HCT116 (cell line): ENCODE results near the gene PNPLA8. TPM values are rescaled to one million over a fixed set of nuclear protein-coding genes. Genes with fewer than 3 reads are reported as not detected.

Source experiments
- ATAC-seq: fragments of 200-7000 bp; cut with Tn5 transposase; 2 replicates; pipeline ENCODE4 v1.9.1; 2020; ENCODE audit warnings: mild to moderate bottlenecking, moderate library complexity
- BruUV-seq: library from RNA; stranded (reverse); fragments of 400-500 nt; replicated peaks from 2 replicates; lab custom pipeline; 2021; lab: Mats Ljungman, UMichigan
- CTCF ChIA-PET: fragments of 300-600 bp; sonication (Branson Sonifier 250); formaldehyde crosslinking; loops from one replicate; lab custom pipeline; 2021; ENCODE audit warnings: antibody characterized with exemption; lab: Charles Lee
- POLR2A ChIA-PET: fragments of 300-600, 350-600 bp; sonication (Branson Sonifier 250); formaldehyde crosslinking; loops from one replicate; lab custom pipeline; 2021; ENCODE audit warnings: antibody characterized with exemption; lab: Charles Lee
- RAD21 ChIA-PET, 2 experiments: fragments of 300-600 bp; sonication (Branson Sonifier 250); formaldehyde crosslinking; loops; one replicate each; lab custom pipeline; 2023; ENCODE audit warnings: low total read pairs in 2 of 2; ENCODE audit not compliant: uncharacterized antibody in 2 of 2, unreplicated experiment in 2 of 2, low non-redundant PET in 1 of 2; lab: Charles Lee
- DNase-seq: peaks from one replicate; pipeline ENCODE4 v3.0.0-alpha.2; 2010; ENCODE audit warnings: low read depth, low spot score
- H2AFZ ChIP-seq: fragments of 200-600 bp; shearing (Covaris generic), sonication (generic); 2 replicates; pipeline ENCODE4 v1.6.1; 2017; ENCODE audit warnings: low read depth, mixed run types, mixed read lengths, antibody characterized with exemption, low read length; ENCODE audit not compliant: poor library complexity, severe bottlenecking
- H3K27ac ChIP-seq: 2 replicates; pipeline ENCODE4 v1.5.1; 2012; ENCODE audit warnings: low read depth, low read length
- H3K27me3 ChIP-seq: fragments of 200-600 bp; sonication (generic); 2 replicates; pipeline ENCODE4 v1.6.1; 2016; ENCODE audit warnings: mixed run types, low read length, mixed read lengths; ENCODE audit not compliant: insufficient read depth
- H3K36me3 ChIP-seq, 2 experiments: fragments of 200-500 bp in 1 of 2; fragments of 200-600 bp in 1 of 2; sonication (Bioruptor generic) in 1 of 2; sonication (generic) in 1 of 2; 2 replicates each; pipeline versions ENCODE4 v1.5.1 to v1.6.1; 2014 to 2016; ENCODE audit warnings: low read length in 2 of 2, inconsistent platforms in 1 of 2, mixed read lengths in 1 of 2, mixed run types in 1 of 2; ENCODE audit not compliant: insufficient read depth in 2 of 2, control insufficient read depth in 1 of 2
- H3K4me1 ChIP-seq, 2 experiments: fragments of 200-600 bp in 1 of 2; sonication (generic) in 1 of 2; 2 replicates each; pipeline versions ENCODE4 v1.5.1 to v1.6.1; 2012 to 2017; ENCODE audit warnings: low read length in 2 of 2, inconsistent platforms in 1 of 2, mild to moderate bottlenecking in 1 of 2, mixed read lengths in 1 of 2, mixed run types in 1 of 2, moderate library complexity in 1 of 2; ENCODE audit not compliant: insufficient read depth in 2 of 2, control insufficient read depth in 1 of 2
- H3K4me2 ChIP-seq: fragments of 200-600 bp; sonication (generic); 2 replicates; pipeline ENCODE4 v1.6.1; 2017; ENCODE audit warnings: mixed run types, low read length, mixed read lengths
- H3K4me3 ChIP-seq, 2 experiments: fragments of 200-600 bp in 1 of 2; sonication (generic) in 1 of 2; replicated peaks in 1 of 2; 2 replicates each; pipeline ENCODE4 v1.5.1; 2011 to 2016; ENCODE audit warnings: low read length in 2 of 2, control low read depth in 1 of 2, low read depth in 1 of 2, mild to moderate bottlenecking in 1 of 2, mixed read lengths in 1 of 2, mixed run types in 1 of 2
- H3K79me2 ChIP-seq: fragments of 200-600 bp; sonication (generic); 2 replicates; pipeline ENCODE4 v1.6.1; 2017; ENCODE audit warnings: mild to moderate bottlenecking, mixed run types, low read length, moderate library complexity, mixed read lengths; ENCODE audit not compliant: insufficient read depth
- H3K9ac ChIP-seq: fragments of 200-600 bp; sonication (generic); 2 replicates; pipeline ENCODE4 v1.6.1; 2016; ENCODE audit warnings: low read length, mixed read lengths
- H3K9me2 ChIP-seq: fragments of 200-600 bp; sonication (generic), shearing (Covaris generic); 2 replicates; pipeline ENCODE4 v1.6.1; 2017; ENCODE audit warnings: mixed run types, mild to moderate bottlenecking, moderate library complexity; ENCODE audit not compliant: insufficient read depth
- H3K9me3 ChIP-seq, 2 experiments: fragments of 200-500 bp in 1 of 2; fragments of 200-600 bp in 1 of 2; sonication (Bioruptor generic) in 1 of 2; sonication (generic) in 1 of 2; 2 replicates each; pipeline ENCODE4 v1.6.1; 2014 to 2017; ENCODE audit warnings: low read length in 2 of 2, mixed read lengths in 2 of 2, inconsistent platforms in 1 of 2, low read depth in 1 of 2, mild to moderate bottlenecking in 1 of 2, mixed run types in 1 of 2, moderate library complexity in 1 of 2; ENCODE audit not compliant: control insufficient read depth in 1 of 2, insufficient read depth in 1 of 2
- H4K20me1 ChIP-seq: fragments of 200-600 bp; sonication (generic), shearing (Covaris generic); 2 replicates; pipeline ENCODE4 v1.6.1; 2017; ENCODE audit warnings: mixed run types, mild to moderate bottlenecking, moderate library complexity; ENCODE audit not compliant: insufficient read depth
- CBX3 ChIP-seq: IDR thresholded peaks from 2 replicates; pipeline ENCODE4 v1.6.1; 2012; ENCODE audit warnings: low read depth
- EZH2 ChIP-seq: fragments of 200-600 bp; sonication (generic); IDR thresholded peaks from 2 replicates; pipeline ENCODE4 v1.6.1; 2017; ENCODE audit warnings: antibody characterized with exemption, mixed run types
- EZH2phosphoT487 ChIP-seq: fragments of 200-600 bp; IDR thresholded peaks from 2 replicates; pipeline ENCODE4 v1.6.1; 2018; ENCODE audit warnings: antibody characterized with exemption, borderline replicate concordance
- JUND ChIP-seq: IDR thresholded peaks from 2 replicates; pipeline ENCODE4 v1.6.1; 2012
- POLR2A ChIP-seq: IDR thresholded peaks from 2 replicates; pipeline ENCODE4 v1.7.0; 2011; ENCODE audit warnings: borderline replicate concordance; ENCODE audit not compliant: insufficient read depth, insufficient read length; ENCODE audit errors: extremely low read depth
- RAD21 ChIP-seq: IDR thresholded peaks from 2 replicates; pipeline ENCODE4 v1.6.1; 2012; ENCODE audit warnings: low read depth, mild to moderate bottlenecking
- SP1 ChIP-seq: IDR thresholded peaks from 2 replicates; pipeline ENCODE4 v1.6.1; 2012; ENCODE audit warnings: low read depth
- SRF ChIP-seq: IDR thresholded peaks from 2 replicates; pipeline ENCODE4 v1.6.1; 2012; ENCODE audit warnings: low read depth
- TCF7L2 ChIP-seq: IDR thresholded peaks from 2 replicates; pipeline ENCODE4 v1.7.0; 2011; ENCODE audit warnings: borderline replicate concordance, inconsistent platforms; ENCODE audit not compliant: insufficient read depth, insufficient read length; ENCODE audit errors: extremely low read depth
- YY1 ChIP-seq: IDR thresholded peaks from 2 replicates; pipeline ENCODE4 v1.6.1; 2011; ENCODE audit warnings: low read length, low read depth, moderate library complexity, mild to moderate bottlenecking; ENCODE audit not compliant: insufficient replicate concordance; ENCODE audit errors: extremely low read depth
- ZFX ChIP-seq: fragments of 450-650 bp; IDR thresholded peaks from 2 replicates; pipeline ENCODE4 v1.6.1; 2017
- ZNF274 ChIP-seq: fragments of 200-500 bp; sonication (Bioruptor generic); IDR thresholded peaks from 2 replicates; pipeline ENCODE4 v1.6.1; 2014; ENCODE audit warnings: mild to moderate bottlenecking, low read depth, low read length, inconsistent platforms
- intact Hi-C: fragments of 100-400 bp; cut with micrococcal nuclease; formaldehyde crosslinking; loops from 2 replicates; pipeline ENCODE4 v1.10.0; 2022
- total RNA-seq: library from RNA; stranded (reverse); gene quantifications from one replicate; pipeline ENCODE4 v1.2.1, GENCODE V29; 2021; ENCODE audit not compliant: unreplicated experiment
- TF ChIP-seq, protein P1 (sequence below), 3 experiments: fragments of 200-600 bp in 1 of 3; sonication (generic) in 1 of 3; IDR thresholded peaks in 2 of 3; conservative IDR thresholded peaks in 1 of 3; 2 replicates each; pipeline ENCODE4 v1.5.1; 2012 to 2017; ENCODE audit warnings: low read depth in 2 of 3, low read length in 2 of 3, antibody characterized with exemption in 1 of 3, borderline replicate concordance in 1 of 3, control low read depth in 1 of 3, mild to moderate bottlenecking in 1 of 3, mixed read lengths in 1 of 3, mixed run types in 1 of 3, moderate library complexity in 1 of 3; ENCODE audit not compliant: insufficient read depth in 1 of 3
- TF ChIP-seq, protein P2 (sequence below): IDR thresholded peaks from 2 replicates; pipeline ENCODE4 v1.6.1; 2012
- TF ChIP-seq, protein P3 (sequence below): IDR thresholded peaks from 2 replicates; pipeline ENCODE4 v1.6.1; 2011; ENCODE audit warnings: mild to moderate bottlenecking, low read length, moderate library complexity; ENCODE audit not compliant: insufficient replicate concordance; ENCODE audit errors: extremely low read depth

The PNPLA8 gene
- total RNA-seq, 1 experiment from 2014 or later = 12.9 TPM

DNA sequence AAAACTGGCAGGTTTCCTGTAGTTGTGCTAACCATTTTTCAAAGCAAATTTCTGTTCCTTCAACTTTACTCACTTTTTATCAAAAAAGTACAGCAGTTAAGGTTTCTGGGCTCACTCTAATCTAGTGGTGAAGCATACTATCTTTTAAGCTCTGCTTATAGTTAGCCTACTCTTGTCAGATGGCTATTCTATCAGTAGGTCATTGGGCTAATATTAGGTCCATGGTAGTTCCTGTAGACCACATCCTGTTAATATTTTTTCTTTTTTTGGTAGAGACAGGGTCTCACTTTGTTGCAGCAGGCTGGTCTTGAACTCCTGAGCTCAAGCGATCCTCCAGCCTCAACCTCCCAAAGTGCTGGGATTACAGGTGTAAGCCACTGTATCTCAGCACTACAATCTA is 41.8 kb downstream of the PNPLA8 start:
- Histone ChIP-seq H3K4me3 (no peak overlapping the region), H3K79me2 (no peaks in the 10 kb centered on the region), H3K4me2 (no peak overlapping the region), H3K9me3 (no peaks in the 10 kb centered on the region), H3K27ac (no peak overlapping the region), H2AFZ (no peak overlapping the region), H3K36me3 (peaks cover 0 to under 1% of the 10 kb centered on the region in 2 experiments; a peak in 1 of 4 replicates), H4K20me1 (no peaks in the 10 kb centered on the region), H3K4me1 (no peaks in the 10 kb centered on the region), H3K27me3 (no peaks in the 10 kb centered on the region), H3K9me2 (no peaks in the 10 kb centered on the region), H3K9ac (no peak overlapping the region)
- ChIA-PET RAD21 (no interaction called here), POLR2A (no interaction called here), CTCF (interaction anchor here (2.0 kb wide), 1 partner anchor 13 kb away, joined by 9 read pairs; no protein-coding TSS in a partner anchor)
- intact Hi-C loops = no loop called here
- TF ChIP-seq ZNF274 (no peak), EZH2phosphoT487 (no peak), POLR2A (no peak)
- DNase-seq (no peak), ATAC-seq (no peak)
- no TSS peak for BruUV-seq

DNA sequence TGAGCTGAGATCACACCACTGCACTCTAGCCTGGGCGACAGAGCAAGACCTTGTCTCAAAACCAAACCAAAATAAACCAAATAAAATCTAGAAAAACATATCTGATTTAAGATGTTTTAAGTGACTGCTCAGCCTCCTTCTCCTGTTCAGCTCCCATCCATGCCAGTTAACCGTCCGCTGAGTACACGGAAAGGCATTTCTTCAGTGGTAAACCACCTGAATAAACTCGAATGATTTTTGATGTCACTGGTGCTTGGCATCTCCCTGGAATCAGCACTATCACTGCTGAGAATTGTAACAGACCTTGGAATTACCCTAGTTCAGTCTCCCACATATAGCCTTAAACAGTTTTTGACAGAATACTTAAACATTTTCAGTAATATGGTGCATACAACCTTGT is 45.6 kb downstream of the PNPLA8 start:
- H3K4me1 ChIP-seq = no peaks in the 10 kb centered on the region
- no peak overlapping the region for H2AFZ ChIP-seq
- DNase-seq = no peak
- no peaks in the 10 kb centered on the region for H4K20me1 ChIP-seq
- CTCF ChIA-PET = no interaction called here
- POLR2A ChIA-PET = no interaction called here
- H3K9ac ChIP-seq = no peak overlapping the region
- H3K27me3 ChIP-seq = no peaks in the 10 kb centered on the region
- H3K9me2 ChIP-seq = no peaks in the 10 kb centered on the region
- BruUV-seq = no TSS peak
- peaks cover 0 to 4% of the 10 kb centered on the region in 2 experiments; a peak in 1 of 4 replicates for H3K36me3 ChIP-seq
- H3K27ac ChIP-seq = no peak overlapping the region
- no peak overlapping the region for H3K4me3 ChIP-seq
- no peaks in the 10 kb centered on the region for H3K9me3 ChIP-seq
- RAD21 ChIA-PET = no interaction called here
- intact Hi-C loops = no loop called here
- H3K4me2 ChIP-seq = no peak overlapping the region
- no peaks in the 10 kb centered on the region for H3K79me2 ChIP-seq
- ATAC-seq = no peak
- TF ChIP-seq, protein P1, sequence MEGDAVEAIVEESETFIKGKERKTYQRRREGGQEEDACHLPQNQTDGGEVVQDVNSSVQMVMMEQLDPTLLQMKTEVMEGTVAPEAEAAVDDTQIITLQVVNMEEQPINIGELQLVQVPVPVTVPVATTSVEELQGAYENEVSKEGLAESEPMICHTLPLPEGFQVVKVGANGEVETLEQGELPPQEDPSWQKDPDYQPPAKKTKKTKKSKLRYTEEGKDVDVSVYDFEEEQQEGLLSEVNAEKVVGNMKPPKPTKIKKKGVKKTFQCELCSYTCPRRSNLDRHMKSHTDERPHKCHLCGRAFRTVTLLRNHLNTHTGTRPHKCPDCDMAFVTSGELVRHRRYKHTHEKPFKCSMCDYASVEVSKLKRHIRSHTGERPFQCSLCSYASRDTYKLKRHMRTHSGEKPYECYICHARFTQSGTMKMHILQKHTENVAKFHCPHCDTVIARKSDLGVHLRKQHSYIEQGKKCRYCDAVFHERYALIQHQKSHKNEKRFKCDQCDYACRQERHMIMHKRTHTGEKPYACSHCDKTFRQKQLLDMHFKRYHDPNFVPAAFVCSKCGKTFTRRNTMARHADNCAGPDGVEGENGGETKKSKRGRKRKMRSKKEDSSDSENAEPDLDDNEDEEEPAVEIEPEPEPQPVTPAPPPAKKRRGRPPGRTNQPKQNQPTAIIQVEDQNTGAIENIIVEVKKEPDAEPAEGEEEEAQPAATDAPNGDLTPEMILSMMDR (IDR thresholded peaks at IDR 0.05 in 2 of 3, conservative IDR thresholded peaks at IDR 0.05 in 1 of 3; ENCODE audit: borderline replicate concordance in 1 of 3, insufficient read depth in 1 of 3, low read depth in 2 of 3, low read length in 2 of 3) = no peak
- TF ChIP-seq, protein P2, sequence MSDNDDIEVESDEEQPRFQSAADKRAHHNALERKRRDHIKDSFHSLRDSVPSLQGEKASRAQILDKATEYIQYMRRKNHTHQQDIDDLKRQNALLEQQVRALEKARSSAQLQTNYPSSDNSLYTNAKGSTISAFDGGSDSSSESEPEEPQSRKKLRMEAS = no peak
- TF ChIP-seq POLR2A = no peak
- TF ChIP-seq SRF = no peak
- no peak for TF ChIP-seq EZH2
- TF ChIP-seq ZNF274 = no peak
- no peak for TF ChIP-seq ZFX
- no peak for TF ChIP-seq YY1
- no peak for TF ChIP-seq RAD21
- no peak for TF ChIP-seq CBX3
- TF ChIP-seq JUND = no peak
- no peak for TF ChIP-seq TCF7L2
- no peak for TF ChIP-seq SP1
- TF ChIP-seq, protein P3, sequence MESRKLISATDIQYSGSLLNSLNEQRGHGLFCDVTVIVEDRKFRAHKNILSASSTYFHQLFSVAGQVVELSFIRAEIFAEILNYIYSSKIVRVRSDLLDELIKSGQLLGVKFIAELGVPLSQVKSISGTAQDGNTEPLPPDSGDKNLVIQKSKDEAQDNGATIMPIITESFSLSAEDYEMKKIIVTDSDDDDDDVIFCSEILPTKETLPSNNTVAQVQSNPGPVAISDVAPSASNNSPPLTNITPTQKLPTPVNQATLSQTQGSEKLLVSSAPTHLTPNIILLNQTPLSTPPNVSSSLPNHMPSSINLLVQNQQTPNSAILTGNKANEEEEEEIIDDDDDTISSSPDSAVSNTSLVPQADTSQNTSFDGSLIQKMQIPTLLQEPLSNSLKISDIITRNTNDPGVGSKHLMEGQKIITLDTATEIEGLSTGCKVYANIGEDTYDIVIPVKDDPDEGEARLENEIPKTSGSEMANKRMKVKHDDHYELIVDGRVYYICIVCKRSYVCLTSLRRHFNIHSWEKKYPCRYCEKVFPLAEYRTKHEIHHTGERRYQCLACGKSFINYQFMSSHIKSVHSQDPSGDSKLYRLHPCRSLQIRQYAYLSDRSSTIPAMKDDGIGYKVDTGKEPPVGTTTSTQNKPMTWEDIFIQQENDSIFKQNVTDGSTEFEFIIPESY = no peak
